Stimulated activated CD8-positive, alpha-beta memory T cell treated with anti-CD3 and anti-CD28 coated beads, Interleukin-4, amount 100 ng/mL, for 4 hours (primary cell): ENCODE results near the gene PQBP1.

ENCODE experiments used
- DNase-seq, 2 donors: peaks; one replicate each; pipeline ENCODE4 v3.0.0-alpha.2; 2020; ENCODE audit warnings: low read depth in 2 of 2, low spot score in 1 of 2

PQBP1 gene

GRCh38 chrX:48901069-48901468, 3.3 kb downstream of the PQBP1 start:
- DNase-seq = no peak

GRCh38 chrX:48902135-48902534, 4.4 kb downstream of the PQBP1 start:
- no peak for DNase-seq

GRCh38 chrX:48902776-48903175, 5.0 kb downstream of the PQBP1 start:
- DNase-seq = no peak

GRCh38 chrX:48903290-48903689, 5.6 kb downstream of the PQBP1 start:
- no peak for DNase-seq

- DNase-seq = no peak
These were observed 6.5 kb downstream of the PQBP1 start for GRCh38 chrX:48904180-48904579.

- no peak for DNase-seq
These were observed 6.9 kb downstream of the PQBP1 start for GRCh38 chrX:48904626-48905025.

GRCh38 chrX:48905090-48905790, 7.5 kb downstream of the PQBP1 start:
- no peak for DNase-seq

GRCh38 chrX:48908600-48908999, 10.9 kb downstream of the PQBP1 start:
- no peak for DNase-seq

GRCh38 chrX:48909703-48910294, 12.1 kb downstream of the PQBP1 start:
- DNase-seq = no peak

- no peak for DNase-seq
These were observed 13.2 kb downstream of the PQBP1 start for GRCh38 chrX:48910926-48911411.

- peak; percentile 65 to 72 for DNase-seq
These were observed 13.9 kb downstream of the PQBP1 start, which contains the start of gene SLC35A2 for GRCh38 chrX:48911412-48912182. Gene SLC35A2 (minus strand): TSS chrX:48911646. CDS start chrX:48911636, 10 bp downstream.

- DNase-seq = no peak
These were observed 16.1 kb downstream of the PQBP1 start for GRCh38 chrX:48913605-48914366.

GRCh38 chrX:48914593-48915493, 17.1 kb downstream of the PQBP1 start:
- no peak for DNase-seq

GRCh38 chrX:48917139-48918001, 19.6 kb downstream of the PQBP1 start:
- peak; percentile 74 to 77 for DNase-seq

GRCh38 chrX:48918301-48918642, 20.5 kb downstream of the PQBP1 start:
- no peak for DNase-seq

- peak; percentile 72 to 86 for DNase-seq
These were observed 21.1 kb downstream of the PQBP1 start, which contains the start of gene PIM2 for GRCh38 chrX:48918643-48919340. Gene PIM2 (minus strand): TSS chrX:48919024. CDS start chrX:48918834, 190 bp downstream.

- DNase-seq = no peak
These were observed 21.7 kb downstream of the PQBP1 start for GRCh38 chrX:48919360-48919841.

GRCh38 chrX:48919947-48920717, 22.4 kb downstream of the PQBP1 start:
- DNase-seq = no peak
